Activated naive CD4-positive, alpha-beta T cell treated with Interleukin-2 at 50 U/mL for 16 hours (primary cell): ENCODE results near the gene NUP62.
"Not testable (repeated sequence)": the region's sequence is repeated elsewhere in the genome, so short reads cannot be mapped to it uniquely, and the experiment has no call there.

Experiments used
- DNase-seq: peaks from one replicate; pipeline ENCODE4 v3.0.0-alpha.2; 2020

NUP62 gene

DNA sequence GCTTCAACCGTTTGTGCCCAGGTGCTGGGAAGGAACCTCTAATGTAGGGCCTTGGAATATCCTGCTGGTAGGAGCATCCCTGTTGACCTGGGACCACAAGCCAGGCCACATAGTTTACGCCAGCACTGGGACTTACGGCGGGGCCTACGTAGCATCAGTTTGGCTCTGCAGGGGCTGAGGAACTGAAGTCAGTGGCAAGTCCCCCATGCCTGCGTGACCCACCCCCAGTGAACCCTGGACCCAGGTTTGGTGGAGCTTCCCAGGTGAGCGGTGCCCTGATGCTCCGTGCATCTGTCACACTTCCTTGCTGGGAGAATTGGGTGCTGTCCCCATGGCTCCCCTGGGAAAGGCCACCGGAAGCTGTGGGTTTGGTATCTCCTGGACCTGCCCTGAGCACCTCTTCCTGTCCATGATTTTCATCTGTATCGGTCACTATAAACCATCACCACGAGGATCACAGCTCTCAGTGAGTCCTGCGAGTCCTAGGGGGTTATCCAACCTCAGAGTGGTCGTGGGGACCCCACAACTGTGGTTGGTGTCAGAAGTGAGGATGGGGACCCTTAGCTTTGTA is 21.7 kb upstream of the NUP62 start:
- DNase-seq: no peak

DNA sequence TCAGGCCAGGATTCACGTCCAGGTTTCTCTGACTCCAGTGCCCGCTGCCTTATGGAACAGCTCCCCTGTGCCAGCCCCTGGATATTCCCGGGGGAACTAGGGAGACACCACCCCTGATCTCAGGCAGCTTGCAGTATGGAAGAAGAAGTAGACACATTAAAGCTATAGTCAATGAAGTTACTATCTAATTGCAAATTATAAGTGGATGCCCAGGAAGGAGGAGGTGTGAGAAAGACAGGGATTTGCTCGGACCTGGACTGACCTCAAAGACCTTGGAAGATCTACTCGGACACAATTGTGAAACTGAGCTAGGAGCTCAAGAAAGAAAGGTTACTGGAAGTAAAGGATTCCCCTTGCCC is 21.3 kb upstream of the NUP62 start:
- DNase-seq: no peak

DNA sequence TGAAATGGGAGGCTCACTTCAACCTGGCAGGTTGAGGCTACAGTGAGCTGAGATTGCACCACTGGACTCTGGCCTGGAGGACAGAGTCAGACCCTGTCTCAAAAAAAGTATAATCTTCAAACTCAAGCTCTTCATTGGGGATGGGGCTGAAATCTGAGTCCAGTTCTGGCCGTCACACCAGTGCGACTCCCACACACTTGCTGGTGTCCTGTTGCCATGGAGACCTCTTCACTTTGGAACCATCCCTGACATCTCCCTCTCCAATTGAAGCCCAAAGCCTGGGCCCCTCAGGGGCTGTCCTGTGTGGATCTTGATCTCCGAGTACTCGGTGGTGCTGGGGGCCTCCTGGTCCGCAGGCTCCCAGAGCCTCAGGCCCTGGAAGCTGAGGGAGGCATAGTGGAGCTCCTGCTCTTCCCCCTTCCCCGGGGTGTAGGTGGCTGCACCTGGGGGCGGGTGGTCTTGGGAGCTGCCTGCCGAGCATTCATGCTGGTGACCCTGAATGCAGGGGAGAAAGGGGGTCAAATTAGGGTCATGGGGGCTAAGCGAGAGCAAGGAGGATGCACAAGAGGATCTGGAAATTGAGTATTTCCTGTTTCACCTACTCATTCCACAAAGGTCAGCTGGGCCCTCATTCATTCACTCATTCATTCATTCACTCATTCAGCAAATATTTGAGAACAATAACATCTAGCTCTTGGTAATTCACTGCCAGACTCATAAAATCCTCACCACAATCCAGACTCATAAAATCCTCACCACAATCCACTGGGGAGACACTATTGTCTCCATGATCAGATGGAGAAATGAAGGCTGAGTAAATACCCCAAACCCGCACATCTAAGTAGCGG is 20.7 kb upstream of the NUP62 start:
- DNase-seq: no peak

DNA sequence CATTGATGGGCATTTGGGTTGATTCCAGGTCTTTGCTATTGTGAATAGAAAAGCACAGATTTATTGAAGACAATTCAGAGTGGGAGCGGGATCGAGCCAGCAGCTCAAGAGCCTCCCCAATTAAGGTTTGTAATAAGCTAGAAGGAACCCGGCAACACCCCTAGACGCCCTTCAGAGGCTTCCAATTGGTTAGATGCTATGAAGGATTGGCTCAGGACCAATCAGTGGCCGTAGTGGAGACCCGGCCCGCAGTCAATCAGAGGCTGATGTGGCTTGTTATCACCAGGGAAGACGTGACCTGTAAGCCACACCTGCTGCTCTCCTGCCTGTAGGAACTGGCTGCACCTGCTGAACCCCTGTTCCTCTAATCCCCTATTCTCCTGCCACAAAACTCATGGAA is 17.1 kb upstream of the NUP62 start:
- DNase-seq: no peak

DNA sequence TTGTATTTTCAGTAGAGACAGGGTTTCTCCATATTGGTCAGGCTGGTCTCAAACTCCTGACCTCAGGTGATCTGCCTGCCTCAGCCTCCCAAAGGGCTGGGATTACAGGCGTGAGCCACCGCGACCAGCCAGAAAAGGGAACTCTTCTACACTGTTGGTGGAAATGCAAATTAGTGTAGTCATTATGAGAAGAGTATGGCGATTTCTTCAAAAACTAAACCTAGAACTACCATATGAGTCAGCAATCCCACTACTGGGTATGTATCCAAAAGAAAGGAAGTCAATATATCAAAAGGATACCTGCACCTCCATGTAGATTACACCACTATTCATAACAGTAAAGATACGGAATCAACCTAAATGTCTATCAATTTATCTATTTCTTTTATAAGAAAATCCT is 15.3 kb upstream of the NUP62 start:
- not testable (repeated sequence) for DNase-seq

DNA sequence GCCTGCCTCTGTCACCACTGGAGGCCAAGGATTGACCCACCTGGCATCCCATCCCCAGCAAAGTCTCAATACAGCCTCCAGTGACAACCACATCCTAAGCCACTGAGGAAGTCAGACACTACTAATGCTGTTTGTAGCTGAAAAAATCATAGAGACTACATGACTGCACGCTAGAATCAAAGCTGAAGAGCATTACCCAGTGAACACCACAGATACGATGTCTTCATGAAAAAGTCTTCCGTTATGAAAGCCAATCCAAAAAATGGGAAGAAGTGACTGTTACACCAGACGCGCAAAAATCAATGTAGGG is 11.1 kb upstream of the NUP62 start:
- no peak for DNase-seq

DNA sequence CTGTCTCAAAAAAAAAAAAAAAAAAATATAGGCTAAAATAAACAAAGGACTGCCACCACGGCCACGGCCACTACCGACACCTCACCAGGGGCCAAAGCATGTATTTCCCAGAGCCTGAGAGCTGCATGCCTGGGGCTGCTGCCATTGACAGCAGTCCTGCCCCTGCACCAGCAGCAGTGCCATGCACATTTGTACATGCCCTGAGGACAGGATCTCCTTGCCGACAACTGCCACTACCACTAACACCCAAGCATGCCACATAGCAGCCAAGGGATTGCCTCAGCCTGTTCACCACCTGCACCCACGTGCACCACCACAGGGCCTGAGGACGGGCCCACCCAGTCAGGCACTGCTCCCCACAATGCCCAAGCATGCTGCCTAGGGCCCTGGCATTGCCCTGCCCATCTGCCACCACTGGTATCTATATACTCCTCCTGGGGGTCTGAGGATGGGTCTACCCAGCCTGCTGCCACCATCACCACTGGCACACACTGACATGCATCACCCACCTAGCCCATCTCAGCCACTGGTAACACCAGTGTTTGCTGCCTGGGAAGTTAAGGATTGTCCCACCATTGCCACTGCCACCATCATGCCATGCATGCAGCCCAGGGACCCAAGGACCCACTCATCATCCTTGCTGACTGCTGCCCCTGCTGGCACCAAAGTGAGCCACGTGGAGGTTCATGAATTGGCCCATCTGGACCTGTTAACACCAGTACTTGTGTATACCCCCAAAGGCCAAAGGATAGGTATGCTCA is 10.6 kb upstream of the NUP62 start:
- no peak for DNase-seq

DNA sequence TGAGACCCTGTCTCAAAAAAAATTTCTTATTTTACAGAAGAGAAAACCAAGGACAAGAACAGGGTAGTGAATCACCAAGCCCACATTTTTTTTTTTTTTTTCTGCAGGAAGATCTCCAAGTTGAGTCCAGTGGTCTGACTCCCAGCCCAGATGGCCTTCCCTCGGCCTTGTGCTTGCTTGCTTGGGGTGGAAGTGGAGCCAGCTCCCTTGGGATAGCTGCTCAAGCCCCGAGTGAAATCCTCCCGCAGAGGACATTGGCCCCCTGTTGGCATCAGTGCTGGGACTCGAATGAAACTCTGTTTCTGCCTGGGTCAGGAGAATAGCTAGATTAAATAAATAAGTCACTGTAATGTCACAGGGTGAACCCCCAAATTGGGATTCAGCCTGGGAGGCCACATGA is 9.4 kb upstream of the NUP62 start:
- no peak for DNase-seq

DNA sequence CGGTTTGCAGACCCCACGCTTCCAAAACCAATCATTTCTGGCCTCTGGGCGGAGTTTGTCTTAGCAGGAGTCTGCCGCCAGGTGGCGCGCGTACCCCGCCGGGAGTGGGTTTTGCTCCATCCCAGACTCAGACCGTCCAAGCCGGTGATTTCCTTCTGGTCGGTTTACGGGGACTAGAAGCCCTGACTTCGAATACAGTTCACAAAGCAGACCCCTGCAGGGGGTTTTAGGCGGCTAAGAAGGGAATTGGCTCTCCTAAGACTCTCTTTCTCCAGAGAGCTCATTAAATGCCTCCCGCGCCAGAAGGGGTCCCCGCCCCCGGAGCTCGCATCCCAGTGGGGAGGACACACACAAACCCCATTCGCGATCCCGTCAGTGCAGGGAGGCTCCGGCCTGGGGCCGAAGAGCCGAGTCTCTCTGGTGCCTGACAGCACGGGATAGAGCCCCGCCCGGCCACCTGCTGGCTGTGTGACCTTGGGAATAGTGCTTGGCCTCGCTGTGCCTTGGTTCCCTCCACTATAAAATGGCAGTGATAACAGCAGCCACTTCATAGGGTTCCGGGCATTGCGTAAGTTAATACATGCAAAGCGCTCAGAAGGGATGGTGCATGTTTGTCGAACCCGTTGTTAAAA is 8.6 kb upstream of the NUP62 start:
- peak; percentile 80 for DNase-seq

DNA sequence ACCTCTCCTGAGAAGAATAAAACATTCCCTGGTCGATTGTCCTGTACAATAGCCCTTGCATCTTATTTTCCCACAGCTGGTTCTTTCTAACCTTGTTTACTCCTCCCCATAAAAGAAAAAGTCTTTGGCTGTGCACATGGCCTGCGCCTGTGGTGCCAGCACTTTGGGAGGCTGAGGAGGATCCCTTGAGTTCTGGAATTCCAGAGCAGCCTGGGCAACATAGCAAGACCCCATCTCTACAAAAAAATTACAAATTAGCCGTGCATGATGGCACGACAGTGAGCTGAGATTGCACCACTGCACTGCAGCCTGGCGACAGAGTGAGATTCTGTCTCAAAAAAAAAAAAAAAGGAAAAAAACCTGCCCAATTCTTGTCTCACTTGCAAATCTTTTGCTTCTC is 7.2 kb upstream of the NUP62 start:
- DNase-seq: no peak

DNA sequence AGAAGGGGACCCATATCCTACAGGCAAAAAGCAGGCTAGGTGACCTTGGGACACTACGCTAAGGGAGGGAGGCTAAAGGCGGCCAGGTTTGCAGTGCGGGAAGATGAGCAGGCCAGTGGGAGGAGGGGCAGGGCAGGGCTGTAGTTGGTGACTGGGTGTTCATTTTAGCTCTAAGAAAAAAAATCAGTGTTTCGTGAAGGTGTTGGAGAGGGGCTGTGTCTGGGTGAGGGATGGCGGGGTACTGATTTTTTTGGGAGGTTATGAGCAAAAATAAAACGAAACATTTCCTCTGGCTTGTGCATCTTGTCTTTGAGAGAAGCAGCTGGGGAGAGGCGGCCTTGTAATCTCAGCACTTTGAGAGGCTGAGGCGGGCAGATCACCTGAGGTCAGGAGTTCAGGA is 4.3 kb upstream of the NUP62 start:
- no peak for DNase-seq

DNA sequence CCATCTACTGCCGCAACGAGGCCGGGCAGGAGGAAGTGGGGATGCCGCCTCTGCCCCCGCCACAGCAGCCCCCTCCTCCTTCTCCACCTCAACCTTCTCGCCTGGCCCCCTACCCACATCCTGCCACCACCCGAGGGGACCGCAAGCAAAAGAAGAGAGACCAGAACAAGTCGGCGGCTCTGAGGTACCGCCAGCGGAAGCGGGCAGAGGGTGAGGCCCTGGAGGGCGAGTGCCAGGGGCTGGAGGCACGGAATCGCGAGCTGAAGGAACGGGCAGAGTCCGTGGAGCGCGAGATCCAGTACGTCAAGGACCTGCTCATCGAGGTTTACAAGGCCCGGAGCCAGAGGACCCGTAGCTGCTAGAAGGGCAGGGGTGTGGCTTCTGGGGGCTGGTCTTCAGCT is 3.4 kb upstream of the NUP62 start:
- peak; percentile 28 for DNase-seq

DNA sequence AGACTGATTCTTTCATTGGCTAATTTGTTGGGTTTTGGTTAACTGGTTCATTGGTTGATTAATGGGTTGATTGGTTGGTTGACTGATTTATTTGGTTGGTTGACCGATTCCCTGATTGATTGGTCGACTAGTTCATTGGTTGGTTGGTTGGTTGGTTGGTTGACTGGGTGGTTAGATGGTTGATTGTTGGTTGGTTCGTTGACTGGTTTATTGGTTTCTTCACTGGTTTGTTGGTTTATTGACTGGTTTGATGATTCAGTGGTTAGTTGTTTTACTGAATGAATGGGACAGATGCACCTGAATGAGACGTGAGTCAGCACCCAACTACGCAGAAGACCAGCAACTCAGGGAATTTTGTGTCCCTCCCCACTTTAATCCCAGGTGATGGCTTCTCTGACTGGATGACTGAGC is 2.7 kb upstream of the NUP62 start:
- DNase-seq: no peak

DNA sequence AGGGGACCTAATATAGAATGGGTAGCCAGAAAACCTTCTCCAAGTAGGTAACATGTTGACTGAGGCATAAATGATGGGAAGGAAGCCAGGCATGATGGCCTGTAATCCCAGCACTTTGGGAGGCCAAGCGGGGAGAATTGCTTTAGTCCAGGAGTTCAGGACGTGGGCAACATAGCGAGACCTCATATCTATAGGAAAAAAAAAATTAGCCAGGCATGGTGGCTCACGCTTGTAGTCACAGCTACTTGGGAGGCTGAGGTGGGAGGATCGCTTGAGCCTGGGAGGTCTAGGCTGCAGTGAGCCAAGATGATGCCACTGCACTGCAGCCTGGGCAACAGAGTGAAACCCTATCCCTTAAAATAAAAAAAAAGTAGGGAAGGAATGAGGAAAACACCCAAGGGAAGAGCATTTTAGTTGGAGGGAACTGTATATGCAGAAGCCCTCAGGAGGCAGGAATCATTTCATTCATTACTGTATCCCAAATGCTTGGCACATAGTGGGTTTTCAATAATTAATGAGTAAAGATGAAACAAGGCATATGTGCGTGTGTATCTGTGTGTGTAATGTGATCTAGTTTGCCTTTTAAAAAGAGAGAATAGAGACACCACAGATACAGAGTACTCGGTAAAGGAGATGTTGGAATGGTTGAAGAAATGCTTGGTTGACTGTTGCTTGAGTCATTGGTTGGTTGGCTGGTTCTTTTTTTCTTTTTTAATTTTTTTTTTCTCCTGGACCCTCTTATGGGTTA is 2.2 kb upstream of the NUP62 start:
- no peak for DNase-seq

DNA sequence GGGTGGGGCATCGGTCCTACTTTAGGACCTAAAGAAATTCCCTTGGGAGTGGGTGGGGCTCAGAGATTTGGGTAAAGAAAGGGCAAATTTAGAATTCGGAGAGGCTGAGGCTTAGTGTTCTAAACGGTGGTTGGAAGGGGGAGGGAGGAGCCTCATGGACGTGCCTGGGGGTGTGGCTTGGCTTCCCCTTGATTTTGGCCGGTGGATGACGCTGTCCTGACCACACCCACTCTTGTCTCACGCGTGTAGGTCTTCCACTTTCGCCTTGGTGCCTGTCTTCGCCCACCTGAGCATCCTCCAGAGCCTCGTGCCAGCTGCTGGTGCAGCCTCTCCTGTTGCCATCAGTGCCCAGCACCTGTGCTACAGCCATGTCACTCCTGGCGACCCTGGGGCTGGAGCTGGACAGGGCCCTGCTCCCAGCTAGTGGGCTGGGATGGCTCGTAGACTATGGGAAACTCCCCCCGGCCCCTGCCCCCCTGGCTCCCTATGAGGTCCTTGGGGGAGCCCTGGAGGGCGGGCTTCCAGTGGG is 1.2 kb upstream of the NUP62 start:
- DNase-seq: no peak

DNA sequence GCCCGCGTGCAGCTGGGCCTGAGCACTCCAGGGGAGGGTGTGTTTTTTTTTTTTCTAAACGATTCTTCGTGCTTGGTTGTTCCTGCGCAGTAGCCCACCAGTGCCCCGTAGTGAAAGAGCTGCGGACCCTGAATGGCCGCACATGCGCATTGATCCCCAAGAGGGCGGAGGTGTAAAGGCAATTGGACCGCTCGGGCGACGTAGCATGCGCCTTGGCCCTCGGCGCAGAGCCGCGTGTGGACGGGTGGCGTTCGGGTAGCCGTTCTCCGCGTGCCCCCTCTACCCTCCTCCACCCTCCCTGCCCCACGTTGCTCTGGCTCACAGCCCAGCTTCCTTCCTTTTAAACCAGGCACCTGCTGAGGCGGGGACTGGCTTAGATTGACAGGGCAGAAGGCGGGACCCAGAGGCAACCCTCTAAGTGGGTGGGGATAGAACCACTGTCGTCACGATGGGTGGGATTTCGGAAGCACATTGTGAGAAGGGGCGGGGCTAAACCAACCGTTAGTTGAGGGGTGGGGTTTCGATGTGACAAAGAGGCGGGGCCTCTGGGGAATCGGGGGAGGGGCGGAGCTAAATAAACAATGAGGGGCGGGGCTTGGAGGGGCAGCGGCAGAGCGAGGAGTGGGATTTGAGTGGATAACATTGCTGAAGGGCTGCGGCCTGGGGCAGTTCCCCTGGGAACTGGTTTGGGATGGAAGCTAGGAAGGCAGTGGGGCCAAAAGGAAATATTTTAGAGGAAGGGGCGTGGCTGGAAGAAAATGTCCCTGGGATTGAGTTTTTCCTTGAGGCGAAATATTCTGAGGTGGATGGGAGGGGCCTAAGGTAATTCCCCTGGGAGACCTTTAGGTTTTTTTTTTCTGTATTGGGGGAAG is 543 bp upstream of the NUP62 start:
- DNase-seq: peak; percentile 91

DNA sequence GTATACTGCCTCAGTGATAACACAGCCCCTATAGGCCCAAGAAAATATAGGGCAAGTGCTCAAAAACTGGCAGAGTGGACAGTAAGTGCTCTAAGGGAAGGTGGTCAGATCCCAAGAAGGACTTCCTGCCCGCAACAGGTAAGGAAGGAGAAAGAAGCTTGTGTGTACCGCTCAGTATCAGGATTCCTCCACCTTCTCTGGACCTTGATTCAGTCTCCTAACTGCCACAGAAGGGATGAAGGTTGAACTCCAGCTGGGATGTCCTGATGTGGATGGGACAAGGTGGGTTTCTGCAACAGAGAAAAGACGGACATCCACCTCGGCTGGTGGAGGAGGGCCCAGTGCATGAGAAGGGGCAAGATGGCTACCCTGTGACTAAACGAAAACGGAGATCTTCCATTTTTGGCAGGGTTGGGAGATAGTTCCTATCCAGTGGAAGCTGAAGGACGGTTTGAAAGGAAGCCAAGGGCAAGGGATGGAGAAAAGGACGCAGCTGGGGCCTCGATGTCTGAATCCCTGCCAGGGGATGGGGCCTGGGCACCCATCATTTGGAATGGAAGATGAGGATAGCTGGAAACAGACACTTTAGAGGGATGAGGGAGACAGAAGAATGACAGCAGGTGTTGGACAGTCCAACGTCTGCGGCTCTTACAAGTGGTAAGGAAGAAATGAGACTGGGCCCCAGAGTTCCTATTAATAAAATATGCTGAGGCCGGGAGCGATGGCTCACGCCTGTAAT is 1.6 kb downstream of the NUP62 start:
- DNase-seq: no peak

DNA sequence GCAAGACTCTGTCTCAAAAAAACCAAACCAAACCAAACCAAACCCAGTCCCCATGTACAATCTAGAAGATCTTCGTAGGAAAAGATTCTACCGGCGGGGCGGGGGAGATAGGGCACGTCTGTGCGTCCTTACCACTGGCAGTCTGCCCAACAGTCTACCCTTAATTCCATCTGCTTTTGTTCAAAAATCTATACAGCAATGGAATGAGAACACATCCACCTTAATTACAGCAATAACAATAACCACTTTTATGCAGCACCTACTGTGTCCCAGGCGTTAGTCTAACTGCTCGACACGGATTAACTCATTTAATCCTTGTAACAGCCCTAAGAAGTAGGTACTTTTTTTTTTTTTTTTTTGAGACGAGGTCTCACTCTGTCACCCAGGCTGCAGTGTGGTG is 2.8 kb downstream of the NUP62 start:
- no peak for DNase-seq

DNA sequence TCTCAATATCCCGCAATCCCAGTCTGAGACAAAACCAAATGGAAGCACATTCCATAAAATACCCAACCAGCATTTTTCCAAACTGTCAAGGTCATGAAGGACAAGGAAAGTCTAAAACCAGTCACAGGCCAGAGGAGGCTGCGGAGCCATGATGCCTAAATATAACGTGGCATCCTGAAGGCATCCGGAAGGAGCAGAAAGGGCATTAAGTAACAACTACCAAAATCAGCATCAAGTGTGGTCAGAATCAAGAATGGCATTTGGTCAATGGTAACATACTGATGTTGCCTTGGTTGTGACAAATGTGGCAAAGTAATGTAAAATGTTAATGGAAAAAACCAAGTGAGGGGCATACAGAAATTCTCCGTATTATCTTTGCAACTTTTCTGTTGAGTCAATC is 3.8 kb downstream of the NUP62 start:
- no peak for DNase-seq

DNA sequence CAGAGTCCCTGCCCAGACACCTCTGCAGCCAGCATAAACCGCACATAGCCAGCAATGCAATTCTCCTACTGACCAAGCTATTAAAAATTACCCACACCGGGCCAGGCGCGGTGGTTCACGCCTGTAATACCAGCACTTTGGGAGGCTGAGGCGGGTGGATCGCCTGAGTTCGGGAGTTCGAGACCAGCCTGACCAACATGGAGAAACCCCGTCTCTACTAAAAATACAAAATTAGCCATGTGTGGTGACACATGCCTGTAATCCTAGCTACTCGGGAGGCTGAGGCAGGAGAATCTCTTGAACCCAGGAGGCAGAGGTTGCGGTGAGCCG is 4.5 kb downstream of the NUP62 start:
- DNase-seq: not testable (repeated sequence)
